Measurements from ENCODE around the gene FLYWCH1. TPM values are rescaled to one million over a fixed set of nuclear protein-coding genes. Genes with fewer than 3 reads are reported as not detected.

Gene FLYWCH1
- total and polyA plus RNA-seq, 8 donors: 11.5 to 40.4 (median 16.5) TPM

- no peaks in the 10 kb centered on the region for H3K36me3 ChIP-seq
- no peaks in the 10 kb centered on the region for H3K27me3 ChIP-seq
- peak overlapping the region in 2 of 4 donors; percentile 90 to 91 for H3K27ac ChIP-seq
- peaks cover 0 to 8% (median 0%) of the 10 kb centered on the region in 3 donors for H3K4me1 ChIP-seq
- FAIRE-seq (no peak), DNase-seq (no peak), ATAC-seq (no peak)
- no peaks in the 10 kb centered on the region for H3K9me3 ChIP-seq
- TF ChIP-seq, protein P1, sequence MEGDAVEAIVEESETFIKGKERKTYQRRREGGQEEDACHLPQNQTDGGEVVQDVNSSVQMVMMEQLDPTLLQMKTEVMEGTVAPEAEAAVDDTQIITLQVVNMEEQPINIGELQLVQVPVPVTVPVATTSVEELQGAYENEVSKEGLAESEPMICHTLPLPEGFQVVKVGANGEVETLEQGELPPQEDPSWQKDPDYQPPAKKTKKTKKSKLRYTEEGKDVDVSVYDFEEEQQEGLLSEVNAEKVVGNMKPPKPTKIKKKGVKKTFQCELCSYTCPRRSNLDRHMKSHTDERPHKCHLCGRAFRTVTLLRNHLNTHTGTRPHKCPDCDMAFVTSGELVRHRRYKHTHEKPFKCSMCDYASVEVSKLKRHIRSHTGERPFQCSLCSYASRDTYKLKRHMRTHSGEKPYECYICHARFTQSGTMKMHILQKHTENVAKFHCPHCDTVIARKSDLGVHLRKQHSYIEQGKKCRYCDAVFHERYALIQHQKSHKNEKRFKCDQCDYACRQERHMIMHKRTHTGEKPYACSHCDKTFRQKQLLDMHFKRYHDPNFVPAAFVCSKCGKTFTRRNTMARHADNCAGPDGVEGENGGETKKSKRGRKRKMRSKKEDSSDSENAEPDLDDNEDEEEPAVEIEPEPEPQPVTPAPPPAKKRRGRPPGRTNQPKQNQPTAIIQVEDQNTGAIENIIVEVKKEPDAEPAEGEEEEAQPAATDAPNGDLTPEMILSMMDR (IDR thresholded peaks at IDR 0.05): no peak
- 57 to 61% methylated on average over 18 of the region's 18 CpGs for WGBS, 2 donors
- intact Hi-C loops (cut with DNase I): no loop called here
- peak overlapping the region in 3 of 4 donors; percentile 69 to 76 (median 72) for H3K4me3 ChIP-seq
Measured at GRCh38 chr16:2884041-2884451, 27.7 kb upstream of the FLYWCH1 start.

DNA sequence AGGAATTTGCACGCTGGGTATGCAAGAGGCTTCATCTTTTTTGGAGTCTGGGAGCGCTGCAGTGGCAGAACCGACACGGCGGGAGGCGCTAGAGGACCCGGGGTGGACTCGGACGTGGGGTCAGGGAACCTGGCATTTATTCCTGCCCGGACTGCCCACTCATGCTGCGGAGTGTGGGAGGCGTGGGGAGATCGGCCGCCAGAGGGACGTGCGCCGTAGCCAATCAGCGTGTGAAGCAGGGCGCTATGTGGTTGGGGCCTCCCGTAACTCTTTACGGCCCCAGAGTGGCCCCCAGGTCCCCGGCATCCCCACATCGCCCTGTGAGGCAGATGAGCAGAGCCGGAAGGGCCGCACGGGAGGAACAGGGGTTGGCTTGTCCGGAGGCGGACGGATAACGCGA lies 17.5 kb upstream of the FLYWCH1 start:
- WGBS, 2 donors: 83 to 87% methylated on average over 29 to 31 of the region's 31 CpGs
- ATAC-seq: no peak
- DNase-seq: no peak
- TF ChIP-seq, protein P1 (IDR thresholded peaks at IDR 0.05): no peak
- no peak for FAIRE-seq
- Histone ChIP-seq H3K36me3 (peaks cover 0 to 6% (median 0%) of the 10 kb centered on the region in 3 donors), H3K27ac (no peak overlapping the region), H3K4me1 (no peaks in the 10 kb centered on the region), H3K27me3 (no peaks in the 10 kb centered on the region), H3K4me3 (no peak overlapping the region), H3K9me3 (no peaks in the 10 kb centered on the region)
- intact Hi-C loops (cut with DNase I): no loop called here

DNA sequence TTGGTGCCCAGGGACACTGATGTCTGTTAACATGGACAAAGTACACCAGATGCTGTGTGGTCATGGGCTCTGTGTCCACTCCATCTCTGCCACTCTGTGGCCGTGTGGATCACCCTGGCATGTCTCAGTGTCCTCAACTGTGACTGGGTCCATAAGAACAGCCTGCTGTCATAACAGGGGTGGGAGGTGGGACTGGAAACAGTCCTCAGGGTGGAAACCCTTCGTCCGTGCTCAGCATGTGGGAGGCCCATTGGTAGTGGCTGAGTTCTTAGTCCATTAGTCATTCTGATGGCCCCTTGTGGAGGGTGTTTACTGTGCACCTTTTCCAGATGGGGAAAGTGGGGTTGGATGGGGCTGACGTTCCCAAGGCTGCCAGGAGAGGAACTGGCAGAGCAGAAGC lies 15.9 kb upstream of the FLYWCH1 start:
- 70 to 81% methylated on average over 4 of the region's 4 CpGs for WGBS, 2 donors
- ATAC-seq: no peak
- FAIRE-seq: no peak
- no peaks in the 10 kb centered on the region for H3K9me3 ChIP-seq
- intact Hi-C loops (cut with DNase I): no loop called here
- TF ChIP-seq, protein P1 (IDR thresholded peaks at IDR 0.05): no peak
- H3K4me3 ChIP-seq: no peak overlapping the region
- H3K36me3 ChIP-seq: peaks cover 0 to 6% (median 0%) of the 10 kb centered on the region in 3 donors
- no peaks in the 10 kb centered on the region for H3K27me3 ChIP-seq
- no peaks in the 10 kb centered on the region for H3K4me1 ChIP-seq
- no peak for DNase-seq
- H3K27ac ChIP-seq: no peak overlapping the region

- intact Hi-C loops (cut with DNase I): no loop called here
- H3K27ac ChIP-seq: no peak overlapping the region
- H3K36me3 ChIP-seq: peaks cover 0 to 6% (median 0%) of the 10 kb centered on the region in 3 donors
- WGBS, 2 donors: 96 to 97% methylated on average over 19 of the region's 19 CpGs
- H3K27me3 ChIP-seq: no peaks in the 10 kb centered on the region
- H3K4me3 ChIP-seq: no peak overlapping the region
- FAIRE-seq (no peak), DNase-seq (no peak), ATAC-seq (no peak)
- TF ChIP-seq, protein P1 (IDR thresholded peaks at IDR 0.05): no peak
- H3K9me3 ChIP-seq: no peaks in the 10 kb centered on the region
- H3K4me1 ChIP-seq: no peaks in the 10 kb centered on the region
Measured at GRCh38 chr16:2896480-2897010, 15.2 kb upstream of the FLYWCH1 start.

DNA sequence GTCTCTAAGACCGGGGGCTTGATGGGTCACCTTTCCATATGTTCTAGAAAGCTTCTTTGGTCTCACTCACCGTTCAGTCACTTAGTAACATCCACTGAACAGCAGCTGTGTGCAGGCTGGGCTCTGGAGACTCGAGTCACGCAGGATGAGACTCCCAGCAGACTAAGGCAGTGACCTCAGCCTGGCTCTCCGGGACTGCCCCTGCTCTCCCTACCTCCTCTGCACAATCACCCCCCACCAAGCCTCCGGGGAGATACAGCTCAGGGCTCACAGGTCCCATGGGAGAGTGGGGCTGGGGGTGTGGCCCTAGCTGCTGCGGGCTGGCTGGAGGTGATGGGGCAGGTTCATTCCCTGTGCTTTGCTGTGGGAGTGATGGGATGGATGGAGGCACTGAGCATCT lies 14.6 kb upstream of the FLYWCH1 start:
- Histone ChIP-seq H3K27me3 (no peaks in the 10 kb centered on the region), H3K4me3 (no peak overlapping the region), H3K36me3 (peaks cover 0 to 6% (median 0%) of the 10 kb centered on the region in 3 donors), H3K4me1 (no peaks in the 10 kb centered on the region), H3K27ac (no peak overlapping the region), H3K9me3 (no peaks in the 10 kb centered on the region)
- no peak for FAIRE-seq
- TF ChIP-seq, protein P1 (IDR thresholded peaks at IDR 0.05): no peak
- whole genome bisulfite sequencing, 2 donors: 88 to 90% methylated on average over 7 of the region's 7 CpGs
- DNase-seq: no peak
- no peak for ATAC-seq
- intact Hi-C loops (cut with DNase I): no loop called here
